Body of pancreas (tissue), 4 donors: ENCODE data around the gene FBXO45. TPM values are rescaled to one million over a fixed set of nuclear protein-coding genes. Genes with fewer than 3 reads are reported as not detected.
A peak's percentile ranks its signal among the peaks of the same experiment; 100 is the strongest.

ENCODE experiments used
- ATAC-seq: fragments of 150-250 bp; one replicate; pipeline ENCODE4 v1.9.1; 2016
- DNase-seq, 4 donors: peaks; one replicate each; pipeline ENCODE4 v3.0.0-alpha.2; 2019
- H3K27ac ChIP-seq, 4 donors: fragments of 200-600 bp; sonication (generic); 1 replicate in 3 of 4; 2 replicates in 1 of 4; pipeline versions ENCODE4 v1.5.1 to v1.6.1; 2016 to 2019; ENCODE audit warnings: mild to moderate bottlenecking in 1 of 4, mixed read lengths in 1 of 4, moderate library complexity in 1 of 4
- H3K27me3 ChIP-seq, 2 donors: fragments of 200-600 bp; sonication (generic); one replicate each; pipeline ENCODE4 v1.6.0; 2016; ENCODE audit warnings: mild to moderate bottlenecking in 1 of 2
- H3K36me3 ChIP-seq, 2 donors: fragments of 200-600 bp; sonication (generic); replicated peaks in 1 of 2; 2 replicates each; pipeline ENCODE4 v1.5.1; 2016; ENCODE audit warnings: low read depth in 2 of 2; ENCODE audit not compliant: insufficient read depth in 1 of 2
- H3K4me1 ChIP-seq: fragments of 200-600 bp; sonication (generic); one replicate; pipeline ENCODE4 v1.6.0; 2016
- H3K4me3 ChIP-seq, 2 donors: fragments of 200-600 bp; sonication (generic); 1 replicate in 1 of 2; 2 replicates in 1 of 2; pipeline ENCODE4 v1.5.1; 2016 to 2019
- H3K9me3 ChIP-seq, 3 donors: fragments of 200-600 bp; sonication (generic); 1 replicate in 2 of 3; 2 replicates in 1 of 3; pipeline ENCODE4 v1.5.1; 2016
- CTCF ChIP-seq, 7 experiments: fragments of 450-650 bp in 4 of 7; fragments of 200-600 bp in 3 of 7; sonication (generic) in 3 of 7; IDR thresholded peaks; one replicate each; pipeline ENCODE4 v1.5.1; 2016 to 2019; ENCODE audit warnings: antibody characterized with exemption in 7 of 7
- POLR2A ChIP-seq, 3 donors: fragments of 450-650 bp; IDR thresholded peaks; one replicate each; pipeline ENCODE4 v1.6.1; 2016; ENCODE audit warnings: antibody characterized with exemption in 3 of 3, mild to moderate bottlenecking in 2 of 3
- WGBS, 2 donors: methylation state at CpG; one replicate each; pipeline ENCODE4 v1.1.5; 2017; 5-methylcytosine and 5-hydroxymethylcytosine counted together
- intact Hi-C: fragments of 100-400 bp; cut with DNase I; formaldehyde crosslinking; loops from one replicate; pipeline ENCODE4 v1.15.1; 2023
- total RNA-seq, 2 donors: library from RNA; depleted of rRNA; stranded (reverse); fragments of >200 nt; gene quantifications; one replicate each; pipeline ENCODE4 v1.1.0, GENCODE V29; 2016

Gene FBXO45
- total RNA-seq, 2 donors from 2014 or later, result 1.3 to 4.4 TPM

GRCh38 chr3:196620684-196621083, 52.2 kb downstream of the FBXO45 start:
- 38 to 40% methylated on average over 2 of the region's 2 CpGs for WGBS, 2 donors
- Histone ChIP-seq H3K27ac (peak overlapping the region in 1 of 4 donors; percentile 31), H3K4me1 (no peaks in the 10 kb centered on the region), H3K4me3 (no peak overlapping the region), H3K27me3 (no peaks in the 10 kb centered on the region), H3K36me3 (no peaks in the 10 kb centered on the region), H3K9me3 (no peaks in the 10 kb centered on the region)
- intact Hi-C loops, result no loop called here
- TF ChIP-seq POLR2A (IDR thresholded peaks at IDR 0.05) (no peak), CTCF (IDR thresholded peaks at IDR 0.05) (no peak)
- DNase-seq, result no peak
- ATAC-seq, result no peak

DNA sequence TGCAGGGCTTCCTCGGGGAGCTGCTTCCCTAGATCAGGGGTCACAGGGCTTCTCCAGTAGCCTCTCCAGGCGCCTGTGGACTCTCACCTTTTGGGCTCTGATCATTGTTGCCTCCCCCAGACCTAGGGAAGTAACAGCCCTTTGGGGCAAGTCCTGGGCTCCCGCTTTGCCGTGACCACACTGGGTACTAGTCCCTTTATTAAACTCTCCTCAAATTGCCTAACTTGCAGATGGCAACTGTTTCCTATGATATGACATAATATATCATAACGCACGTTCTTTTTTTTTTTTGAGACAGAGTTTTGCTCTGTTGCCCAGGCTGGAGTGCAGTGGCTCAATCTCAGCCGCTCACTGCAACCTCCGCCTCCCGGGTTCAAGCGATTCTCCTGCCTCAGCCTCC, 53.2 kb downstream of the FBXO45 start:
- no peak overlapping the region for H3K27ac ChIP-seq
- no peaks in the 10 kb centered on the region for H3K27me3 ChIP-seq
- 64 to 75% methylated on average over 10 of the region's 10 CpGs for WGBS, 2 donors
- no peak for ATAC-seq
- H3K4me1 ChIP-seq, result no peaks in the 10 kb centered on the region
- no peak for TF ChIP-seq POLR2A (IDR thresholded peaks at IDR 0.05)
- no peak for TF ChIP-seq CTCF (IDR thresholded peaks at IDR 0.05)
- H3K4me3 ChIP-seq, result no peak overlapping the region
- H3K9me3 ChIP-seq, result no peaks in the 10 kb centered on the region
- H3K36me3 ChIP-seq, result no peaks in the 10 kb centered on the region
- intact Hi-C loops, result no loop called here
- no peak for DNase-seq

DNA sequence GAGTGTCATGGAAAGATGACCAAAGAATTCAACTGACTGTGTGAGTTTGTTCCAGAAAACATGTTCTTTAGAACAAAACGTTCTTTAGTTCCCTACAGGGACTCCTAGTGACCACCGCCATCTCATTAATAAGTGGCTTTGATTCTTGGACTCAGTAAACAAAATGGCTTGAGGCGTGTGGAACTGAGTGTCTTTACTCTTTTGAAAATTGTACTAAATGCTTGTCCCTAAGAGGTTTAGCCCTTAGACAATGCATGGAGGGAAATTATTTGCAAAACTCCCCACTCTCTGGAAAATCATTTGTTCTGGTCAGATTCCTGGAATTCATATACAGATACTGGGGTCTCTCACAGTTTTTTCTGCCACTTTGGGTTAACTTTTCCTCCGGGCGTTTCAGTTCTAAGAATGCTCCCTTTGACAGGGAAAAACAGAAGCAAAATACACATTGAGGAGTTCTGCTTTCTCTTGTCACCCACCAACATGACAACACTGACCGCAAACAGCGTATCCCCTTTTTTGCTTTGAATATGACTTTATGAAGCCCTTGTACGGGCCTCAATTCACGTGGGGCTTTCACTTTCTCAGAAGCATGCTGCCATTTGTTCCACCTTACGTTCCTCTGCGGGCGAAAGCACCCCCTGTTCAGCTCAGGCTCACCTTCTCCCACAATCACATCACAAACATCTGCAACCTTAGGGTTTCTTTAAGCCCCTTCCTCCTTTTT, 55.8 kb downstream of the FBXO45 start:
- WGBS, 2 donors, result 49 to 59% methylated on average over 12 of the region's 12 CpGs
- Histone ChIP-seq H3K9me3 (no peaks in the 10 kb centered on the region), H3K27me3 (no peaks in the 10 kb centered on the region), H3K4me1 (no peaks in the 10 kb centered on the region), H3K36me3 (no peaks in the 10 kb centered on the region), H3K27ac (peak overlapping the region in 1 of 4 donors; percentile 70), H3K4me3 (no peak overlapping the region)
- DNase-seq (peak in 1 of 4 donors; percentile 62), ATAC-seq (no peak)
- TF ChIP-seq POLR2A (IDR thresholded peaks at IDR 0.05), result no peak
- TF ChIP-seq CTCF (IDR thresholded peaks at IDR 0.05), result no peak
- intact Hi-C loops, result no loop called here

DNA sequence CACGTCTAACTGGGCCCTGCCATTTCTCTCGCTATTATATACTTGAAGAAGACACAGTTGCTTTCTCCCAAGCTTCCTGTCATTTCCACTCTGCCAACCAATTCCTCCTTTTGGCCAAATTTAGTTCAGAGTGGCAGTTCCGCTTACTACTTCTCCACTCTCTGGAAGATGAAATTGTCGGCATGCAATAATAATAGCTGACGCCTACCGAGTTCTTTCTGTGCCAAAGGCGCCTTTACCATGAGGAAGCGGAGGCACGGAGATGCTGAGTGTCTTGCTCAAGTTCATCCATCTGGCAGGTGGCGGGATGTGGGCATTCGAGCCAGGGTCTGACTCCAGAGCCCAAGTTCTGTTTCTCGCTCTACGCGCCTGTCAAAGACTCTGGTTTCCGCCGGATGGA, 56.4 kb downstream of the FBXO45 start:
- H3K27me3 ChIP-seq, result no peaks in the 10 kb centered on the region
- 63 to 82% methylated on average over 16 of the region's 16 CpGs for WGBS, 2 donors
- intact Hi-C loops, result no loop called here
- peak in 3 of 4 donors; percentile 23 to 75 (median 23) for DNase-seq
- H3K27ac ChIP-seq, result peak overlapping the region in 1 of 4 donors; percentile 70
- no peaks in the 10 kb centered on the region for H3K36me3 ChIP-seq
- ATAC-seq, result no peak
- H3K4me1 ChIP-seq, result no peaks in the 10 kb centered on the region
- no peaks in the 10 kb centered on the region for H3K9me3 ChIP-seq
- no peak overlapping the region for H3K4me3 ChIP-seq
- peak in 1 of 3 donors; percentile 6 for TF ChIP-seq POLR2A (IDR thresholded peaks at IDR 0.05)
- TF ChIP-seq CTCF (IDR thresholded peaks at IDR 0.05), result no peak

- Histone ChIP-seq H3K4me1 (no peaks in the 10 kb centered on the region), H3K9me3 (no peaks in the 10 kb centered on the region), H3K27me3 (no peaks in the 10 kb centered on the region), H3K27ac (peak overlapping the region in 1 of 4 donors; percentile 25), H3K4me3 (no peak overlapping the region), H3K36me3 (no peaks in the 10 kb centered on the region)
- no peak for ATAC-seq
- DNase-seq, result no peak
- TF ChIP-seq CTCF (IDR thresholded peaks at IDR 0.05) (no peak), POLR2A (IDR thresholded peaks at IDR 0.05) (no peak)
- WGBS, 2 donors, result 50 to 53% methylated on average over 6 of the region's 6 CpGs
- intact Hi-C loops, result no loop called here
Measured at GRCh38 chr3:196625331-196625730, 56.9 kb downstream of the FBXO45 start.
